CD4-positive, alpha-beta T cell treated with Interleukin-17A for 1 hour (primary cell): ENCODE data around the gene TOB1.
"Not testable (repeated sequence)": the region's sequence is repeated elsewhere in the genome, so short reads cannot be mapped to it uniquely, and the experiment has no call there.

Experiments
- DNase-seq: peaks from one replicate; pipeline ENCODE4 v3.0.0-alpha.2; 2020

Gene TOB1

GRCh38 chr17:50898369-50899004, 32.3 kb upstream of the TOB1 start:
- DNase-seq: no peak

GRCh38 chr17:50894513-50894912, 28.4 kb upstream of the TOB1 start:
- DNase-seq: not testable (repeated sequence)

GRCh38 chr17:50893183-50893993, 27.2 kb upstream of the TOB1 start:
- no peak for DNase-seq

GRCh38 chr17:50892101-50892776, 26.1 kb upstream of the TOB1 start:
- no peak for DNase-seq

- no peak for DNase-seq
Measured at GRCh38 chr17:50891577-50891989, 25.4 kb upstream of the TOB1 start.

- DNase-seq: no peak
Measured at GRCh38 chr17:50890675-50891516, 24.7 kb upstream of the TOB1 start.

- DNase-seq: no peak
Measured at GRCh38 chr17:50889528-50890118, 23.5 kb upstream of the TOB1 start.

GRCh38 chr17:50887705-50888245, 21.6 kb upstream of the TOB1 start:
- DNase-seq: no peak

GRCh38 chr17:50884439-50885311, 18.5 kb upstream of the TOB1 start:
- no peak for DNase-seq

GRCh38 chr17:50883850-50884438, 17.8 kb upstream of the TOB1 start:
- DNase-seq: no peak

- no peak for DNase-seq
Measured at GRCh38 chr17:50882851-50883250, 16.7 kb upstream of the TOB1 start.

GRCh38 chr17:50881182-50881581, 15.0 kb upstream of the TOB1 start:
- no peak for DNase-seq

- DNase-seq: no peak
Measured at GRCh38 chr17:50879086-50879485, 12.9 kb upstream of the TOB1 start.

- DNase-seq: no peak
Measured at GRCh38 chr17:50877838-50878237, 11.7 kb upstream of the TOB1 start.

- not testable (repeated sequence) for DNase-seq
Measured at GRCh38 chr17:50877042-50877441, 10.9 kb upstream of the TOB1 start.

GRCh38 chr17:50875074-50875473, 8.9 kb upstream of the TOB1 start:
- DNase-seq: no peak

GRCh38 chr17:50872710-50873424, 6.7 kb upstream of the TOB1 start:
- peak; percentile 70 for DNase-seq

GRCh38 chr17:50871898-50872297, 5.7 kb upstream of the TOB1 start:
- no peak for DNase-seq

- DNase-seq: peak; percentile 79
Measured at GRCh38 chr17:50871364-50871763, 5.2 kb upstream of the TOB1 start.

GRCh38 chr17:50868602-50869001, 2.4 kb upstream of the TOB1 start:
- no peak for DNase-seq
